GM20000 (cell line): Measurements from ENCODE around the gene CSGALNACT2.
"Not testable (repeated sequence)": the region's sequence is repeated elsewhere in the genome, so short reads cannot be mapped to it uniquely, and the experiment has no call there.

Experiments used
- DNase-seq: peaks from one replicate; pipeline ENCODE4 v3.0.0; 2012; ENCODE audit warnings: low spot score
- TF ChIP-seq, protein P1 (sequence below): IDR thresholded peaks from 2 replicates; pipeline ENCODE4 v1.5.1; 2012; ENCODE audit warnings: mild to moderate bottlenecking, control low read depth; ENCODE audit errors: extremely low read depth, missing control alignments

CSGALNACT2 gene

DNA sequence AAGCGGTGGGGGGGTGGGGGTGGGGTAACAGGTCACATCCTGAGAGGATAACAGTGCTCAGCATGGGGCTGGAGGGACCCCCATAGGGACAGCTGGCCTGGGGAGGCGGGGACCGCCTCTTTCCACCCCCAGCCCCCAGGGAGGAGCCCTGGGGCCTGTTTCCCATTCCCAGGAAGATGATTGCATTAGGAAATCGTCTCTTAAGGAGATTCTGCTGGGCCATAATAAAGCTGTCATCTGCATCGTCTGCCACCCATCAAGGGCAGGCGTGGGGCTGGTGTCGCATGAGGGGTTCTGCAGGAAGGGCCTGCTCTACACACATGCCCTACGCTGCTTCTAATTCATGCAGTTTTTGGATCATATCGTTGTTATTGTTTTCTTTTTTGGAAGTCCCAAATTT, 44.2 kb upstream of the CSGALNACT2 start:
- no peak for DNase-seq
- TF ChIP-seq, protein P1, sequence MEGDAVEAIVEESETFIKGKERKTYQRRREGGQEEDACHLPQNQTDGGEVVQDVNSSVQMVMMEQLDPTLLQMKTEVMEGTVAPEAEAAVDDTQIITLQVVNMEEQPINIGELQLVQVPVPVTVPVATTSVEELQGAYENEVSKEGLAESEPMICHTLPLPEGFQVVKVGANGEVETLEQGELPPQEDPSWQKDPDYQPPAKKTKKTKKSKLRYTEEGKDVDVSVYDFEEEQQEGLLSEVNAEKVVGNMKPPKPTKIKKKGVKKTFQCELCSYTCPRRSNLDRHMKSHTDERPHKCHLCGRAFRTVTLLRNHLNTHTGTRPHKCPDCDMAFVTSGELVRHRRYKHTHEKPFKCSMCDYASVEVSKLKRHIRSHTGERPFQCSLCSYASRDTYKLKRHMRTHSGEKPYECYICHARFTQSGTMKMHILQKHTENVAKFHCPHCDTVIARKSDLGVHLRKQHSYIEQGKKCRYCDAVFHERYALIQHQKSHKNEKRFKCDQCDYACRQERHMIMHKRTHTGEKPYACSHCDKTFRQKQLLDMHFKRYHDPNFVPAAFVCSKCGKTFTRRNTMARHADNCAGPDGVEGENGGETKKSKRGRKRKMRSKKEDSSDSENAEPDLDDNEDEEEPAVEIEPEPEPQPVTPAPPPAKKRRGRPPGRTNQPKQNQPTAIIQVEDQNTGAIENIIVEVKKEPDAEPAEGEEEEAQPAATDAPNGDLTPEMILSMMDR: no peak

DNA sequence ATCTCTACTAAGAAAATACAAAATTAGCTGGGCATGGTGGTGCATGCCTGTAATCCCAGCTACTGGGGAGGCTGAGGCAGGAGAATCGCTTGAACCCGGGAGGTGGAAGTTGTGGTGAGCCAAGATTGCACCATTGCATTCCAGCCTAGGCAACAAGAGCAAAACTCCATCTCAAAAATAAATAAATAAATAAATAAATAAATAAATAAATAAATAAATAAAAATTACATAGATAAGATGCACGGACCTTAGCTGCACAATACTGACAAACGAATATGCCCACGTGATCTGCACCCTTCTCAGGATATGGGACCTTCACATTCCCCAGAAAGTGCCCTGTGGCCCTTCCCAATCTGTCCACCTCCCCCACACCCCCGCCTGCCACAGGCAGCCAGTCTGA, 38.9 kb upstream of the CSGALNACT2 start:
- DNase-seq: not testable (repeated sequence)

GRCh38 chr10:43099928-43100327, 38.3 kb upstream of the CSGALNACT2 start:
- DNase-seq: no peak
- TF ChIP-seq, protein P1: no peak

- TF ChIP-seq, protein P1: no peak
- DNase-seq: no peak
These were observed 37.9 kb upstream of the CSGALNACT2 start for GRCh38 chr10:43100366-43100765.

- no peak for DNase-seq
- TF ChIP-seq, protein P1: no peak
These were observed 36.0 kb upstream of the CSGALNACT2 start for GRCh38 chr10:43102063-43102828.

GRCh38 chr10:43105102-43105955, 32.9 kb upstream of the CSGALNACT2 start:
- DNase-seq: peak; percentile 93

GRCh38 chr10:43105956-43106229, 32.4 kb upstream of the CSGALNACT2 start:
- TF ChIP-seq, protein P1: no peak
- no peak for DNase-seq

More at GRCh38 chr10:43105102-43105955, 32.9 kb upstream of the CSGALNACT2 start:
- TF ChIP-seq, protein P1: peak; percentile 98
